HEK293 (cell line): ENCODE data around the gene PPP1R8.

ENCODE experiments used
- CTCF ChIA-PET: fragments of 350-600 bp; formaldehyde crosslinking; extraction: SDS; loops from one replicate; lab custom pipeline; 2021; ENCODE audit warnings: antibody characterized with exemption; lab: Yijun Ruan, JAX
- POLR2A ChIA-PET: fragments of 300-600 bp; formaldehyde crosslinking; extraction: SDS; loops from one replicate; lab custom pipeline; 2020; ENCODE audit warnings: antibody characterized with exemption, inconsistent platforms; lab: Yijun Ruan, JAX
- H3K27ac ChIP-seq: fragments of 200-500 bp; sonication (Bioruptor generic); 2 replicates; pipeline ENCODE4 v1.5.1; 2014; ENCODE audit warnings: low read depth, low read length, control low read depth, inconsistent platforms; ENCODE audit errors: extremely low read depth
- H3K36me3 ChIP-seq, 2 experiments: fragments of 200-500 bp in 1 of 2; sonication (Bioruptor generic) in 1 of 2; 1 replicate in 1 of 2; 2 replicates in 1 of 2; pipeline ENCODE4 v1.5.1; 2014 to 2017; ENCODE audit warnings: inconsistent platforms in 2 of 2, low read length in 2 of 2; ENCODE audit not compliant: control insufficient read depth in 2 of 2, insufficient read depth in 1 of 2
- H3K4me1 ChIP-seq: fragments of 200-500 bp; sonication (Bioruptor generic); 2 replicates; pipeline ENCODE4 v1.5.1; 2014; ENCODE audit warnings: mild to moderate bottlenecking, low read length, inconsistent platforms; ENCODE audit not compliant: control insufficient read depth, insufficient read depth
- H3K4me3 ChIP-seq: 2 replicates; pipeline ENCODE4 v1.5.1; 2011; ENCODE audit warnings: low read depth, mild to moderate bottlenecking, control low read depth, low read length, moderate library complexity
- H3K9me3 ChIP-seq: fragments of 200-500 bp; sonication (Bioruptor generic); 2 replicates; pipeline ENCODE4 v1.5.1; 2014; ENCODE audit warnings: low read depth, low read length, inconsistent platforms; ENCODE audit not compliant: control insufficient read depth, insufficient read depth
- MEIS1 ChIP-seq: sonication (generic); formaldehyde crosslinking; IDR thresholded peaks from 2 replicates; pipeline ENCODE4 v1.8.1; 2022; ENCODE audit warnings: missing genetic modification reagents, mild to moderate bottlenecking, borderline replicate concordance
- PRDM1 ChIP-seq: fragments of 450-650 bp; formaldehyde crosslinking; IDR thresholded peaks from 2 replicates; pipeline ENCODE4; 2016; ENCODE audit warnings: missing biosample characterization, missing genetic modification characterization
- PRDM10 ChIP-seq: fragments of 450-650 bp; formaldehyde crosslinking; IDR thresholded peaks from 2 replicates; pipeline ENCODE4 v1.5.1; 2016; ENCODE audit warnings: missing biosample characterization, missing genetic modification characterization
- REST ChIP-seq: fragments of 450-650 bp; formaldehyde crosslinking; IDR thresholded peaks from 2 replicates; pipeline ENCODE4 v1.5.1; 2016; ENCODE audit warnings: missing biosample characterization, missing genetic modification characterization
- SCRT2 ChIP-seq: fragments of 450-650 bp; formaldehyde crosslinking; IDR thresholded peaks from 2 replicates; pipeline ENCODE4 v1.5.1; 2016; ENCODE audit warnings: missing biosample characterization, missing genetic modification characterization
- WT1 ChIP-seq: fragments of 450-650 bp; formaldehyde crosslinking; IDR thresholded peaks from 2 replicates; pipeline ENCODE4 v1.5.1; 2016; ENCODE audit warnings: missing biosample characterization, missing genetic modification characterization
- ZNF239 ChIP-seq: fragments of 450-650 bp; formaldehyde crosslinking; IDR thresholded peaks from 2 replicates; pipeline ENCODE4 v1.5.1; 2016; ENCODE audit warnings: missing biosample characterization, missing genetic modification characterization
- ZNF366 ChIP-seq: fragments of 450-650 bp; formaldehyde crosslinking; conservative IDR thresholded peaks from 2 replicates; pipeline ENCODE4 v1.5.1; 2016; ENCODE audit warnings: missing biosample characterization, missing genetic modification characterization
- ZNF555 ChIP-seq: fragments of 450-650 bp; formaldehyde crosslinking; conservative IDR thresholded peaks from 2 replicates; pipeline ENCODE4 v1.5.1; 2017; ENCODE audit warnings: missing biosample characterization, mild to moderate bottlenecking, missing genetic modification characterization, inconsistent platforms
- ZNF610 ChIP-seq: fragments of 450-650 bp; formaldehyde crosslinking; IDR thresholded peaks from 2 replicates; pipeline ENCODE4 v1.5.1; 2016; ENCODE audit warnings: missing biosample characterization, missing genetic modification characterization, borderline replicate concordance
- ZNF639 ChIP-seq: fragments of 450-650 bp; formaldehyde crosslinking; IDR thresholded peaks from 2 replicates; pipeline ENCODE4 v1.5.1; 2016; ENCODE audit warnings: missing biosample characterization, missing genetic modification characterization
- ZNF677 ChIP-seq: fragments of 450-650 bp; IDR thresholded peaks from 2 replicates; pipeline ENCODE4 v1.5.0; 2018; ENCODE audit warnings: missing biosample characterization, mild to moderate bottlenecking, missing genetic modification characterization, moderate library complexity
- ZNF777 ChIP-seq: fragments of 450-650 bp; formaldehyde crosslinking; IDR thresholded peaks from 2 replicates; pipeline ENCODE4 v1.5.1; 2017; ENCODE audit warnings: missing biosample characterization, missing genetic modification characterization, borderline replicate concordance
- ZSCAN16 ChIP-seq: fragments of 450-650 bp; formaldehyde crosslinking; IDR thresholded peaks from 2 replicates; pipeline ENCODE4 v1.5.1; 2016; ENCODE audit warnings: missing biosample characterization, missing genetic modification characterization
- TF ChIP-seq, protein P1 (sequence below): fragments of 450-650 bp; formaldehyde crosslinking; IDR thresholded peaks from 2 replicates; pipeline ENCODE4 v1.5.1; 2017; ENCODE audit warnings: missing biosample characterization, missing genetic modification characterization
- TF ChIP-seq, protein P2 (sequence below): fragments of 450-650 bp; formaldehyde crosslinking; IDR thresholded peaks from 2 replicates; pipeline ENCODE4 v1.5.1; 2017; ENCODE audit warnings: missing biosample characterization, mild to moderate bottlenecking, missing genetic modification characterization, moderate library complexity
- TF ChIP-seq, protein P3 (sequence below): fragments of 450-650 bp; formaldehyde crosslinking; IDR thresholded peaks from 2 replicates; pipeline ENCODE4 v1.5.0; 2017; ENCODE audit warnings: missing biosample characterization, missing genetic modification characterization, borderline replicate concordance

Gene PPP1R8

GRCh38 chr1:27816921-27817630, 13.5 kb upstream of the PPP1R8 start:
- Histone ChIP-seq H3K36me3 (peaks cover 15 to 64% of the 10 kb centered on the region in 2 experiments), H3K4me3 (no peak overlapping the region), H3K27ac (no peak overlapping the region), H3K4me1 (no peaks in the 10 kb centered on the region), H3K9me3 (no peaks in the 10 kb centered on the region)
- TF ChIP-seq REST (tag by site-specific recombination) (no peak), WT1 (tag by site-specific recombination) (peak; percentile 43; the same call in 1 of the 2 replicates), SCRT2 (tag by site-specific recombination) (peak; percentile 47), PRDM1 (peak; percentile 74; the same call in 1 of the 2 replicates), MEIS1 (CRISPR knock-in tag) (no peak), ZSCAN16 (tag by site-specific recombination) (no peak), ZNF366 (tag by site-specific recombination) (peak; percentile 97)
- ChIA-PET CTCF (interaction anchor here (0.9 to 1.2 kb wide), 2 partner anchors 91 to 99 kb away, joined by 3 to 5 read pairs; partner anchors contain the start of gene FAM76A), POLR2A (interaction anchor here (1.1 to 1.3 kb wide), 2 partner anchors 14 to 44 kb away, joined by 4 to 6 read pairs; partner anchors contain the start of genes PPP1R8 and STX12)

DNA sequence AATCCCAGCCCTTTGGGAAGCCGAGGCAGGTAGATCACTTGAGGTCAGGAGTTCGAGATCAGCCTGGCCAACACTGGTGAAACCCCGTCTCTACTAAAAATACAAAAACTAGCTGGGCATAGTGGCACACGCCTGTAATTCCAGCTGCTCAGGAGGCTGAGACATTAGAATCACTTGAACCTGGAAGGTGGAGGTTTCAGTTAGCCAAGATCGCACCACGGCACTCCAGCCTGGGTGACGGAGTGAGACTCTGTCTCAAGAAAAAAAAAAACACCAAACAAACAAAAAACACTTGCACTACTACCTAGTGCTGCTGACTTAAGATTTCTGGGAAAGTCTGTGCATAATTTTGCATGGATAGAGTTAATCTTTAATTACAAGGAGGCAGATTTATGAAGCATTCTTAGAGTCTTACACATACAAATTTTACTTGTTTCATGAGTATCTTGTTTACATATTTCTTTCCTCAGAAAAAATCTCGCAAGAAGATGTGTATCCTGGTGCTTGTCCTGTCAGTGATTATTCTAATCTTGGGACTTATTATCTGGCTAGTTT, 8.7 kb upstream of the PPP1R8 start:
- H3K4me3 ChIP-seq: no peak overlapping the region
- POLR2A ChIA-PET: no interaction called here
- peaks cover 8 to 57% of the 10 kb centered on the region in 2 experiments for H3K36me3 ChIP-seq
- no peaks in the 10 kb centered on the region for H3K4me1 ChIP-seq
- no peak overlapping the region for H3K27ac ChIP-seq
- no peaks in the 10 kb centered on the region for H3K9me3 ChIP-seq
- CTCF ChIA-PET: no interaction called here
- TF ChIP-seq ZNF677 (tag by site-specific recombination): no peak
- no peak for TF ChIP-seq MEIS1 (CRISPR knock-in tag)
- TF ChIP-seq, protein P1, sequence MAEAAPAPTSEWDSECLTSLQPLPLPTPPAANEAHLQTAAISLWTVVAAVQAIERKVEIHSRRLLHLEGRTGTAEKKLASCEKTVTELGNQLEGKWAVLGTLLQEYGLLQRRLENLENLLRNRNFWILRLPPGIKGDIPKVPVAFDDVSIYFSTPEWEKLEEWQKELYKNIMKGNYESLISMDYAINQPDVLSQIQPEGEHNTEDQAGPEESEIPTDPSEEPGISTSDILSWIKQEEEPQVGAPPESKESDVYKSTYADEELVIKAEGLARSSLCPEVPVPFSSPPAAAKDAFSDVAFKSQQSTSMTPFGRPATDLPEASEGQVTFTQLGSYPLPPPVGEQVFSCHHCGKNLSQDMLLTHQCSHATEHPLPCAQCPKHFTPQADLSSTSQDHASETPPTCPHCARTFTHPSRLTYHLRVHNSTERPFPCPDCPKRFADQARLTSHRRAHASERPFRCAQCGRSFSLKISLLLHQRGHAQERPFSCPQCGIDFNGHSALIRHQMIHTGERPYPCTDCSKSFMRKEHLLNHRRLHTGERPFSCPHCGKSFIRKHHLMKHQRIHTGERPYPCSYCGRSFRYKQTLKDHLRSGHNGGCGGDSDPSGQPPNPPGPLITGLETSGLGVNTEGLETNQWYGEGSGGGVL: no peak
- TF ChIP-seq PRDM10: no peak
- TF ChIP-seq ZNF555 (tag by site-specific recombination): no peak
- no peak for TF ChIP-seq ZNF639 (tag by site-specific recombination)
- TF ChIP-seq, protein P2, sequence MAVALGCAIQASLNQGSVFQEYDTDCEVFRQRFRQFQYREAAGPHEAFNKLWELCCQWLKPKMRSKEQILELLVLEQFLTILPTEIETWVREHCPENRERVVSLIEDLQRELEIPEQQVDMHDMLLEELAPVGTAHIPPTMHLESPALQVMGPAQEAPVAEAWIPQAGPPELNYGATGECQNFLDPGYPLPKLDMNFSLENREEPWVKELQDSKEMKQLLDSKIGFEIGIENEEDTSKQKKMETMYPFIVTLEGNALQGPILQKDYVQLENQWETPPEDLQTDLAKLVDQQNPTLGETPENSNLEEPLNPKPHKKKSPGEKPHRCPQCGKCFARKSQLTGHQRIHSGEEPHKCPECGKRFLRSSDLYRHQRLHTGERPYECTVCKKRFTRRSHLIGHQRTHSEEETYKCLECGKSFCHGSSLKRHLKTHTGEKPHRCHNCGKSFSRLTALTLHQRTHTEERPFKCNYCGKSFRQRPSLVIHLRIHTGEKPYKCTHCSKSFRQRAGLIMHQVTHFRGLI (tag by site-specific recombination): no peak
- TF ChIP-seq, protein P3, sequence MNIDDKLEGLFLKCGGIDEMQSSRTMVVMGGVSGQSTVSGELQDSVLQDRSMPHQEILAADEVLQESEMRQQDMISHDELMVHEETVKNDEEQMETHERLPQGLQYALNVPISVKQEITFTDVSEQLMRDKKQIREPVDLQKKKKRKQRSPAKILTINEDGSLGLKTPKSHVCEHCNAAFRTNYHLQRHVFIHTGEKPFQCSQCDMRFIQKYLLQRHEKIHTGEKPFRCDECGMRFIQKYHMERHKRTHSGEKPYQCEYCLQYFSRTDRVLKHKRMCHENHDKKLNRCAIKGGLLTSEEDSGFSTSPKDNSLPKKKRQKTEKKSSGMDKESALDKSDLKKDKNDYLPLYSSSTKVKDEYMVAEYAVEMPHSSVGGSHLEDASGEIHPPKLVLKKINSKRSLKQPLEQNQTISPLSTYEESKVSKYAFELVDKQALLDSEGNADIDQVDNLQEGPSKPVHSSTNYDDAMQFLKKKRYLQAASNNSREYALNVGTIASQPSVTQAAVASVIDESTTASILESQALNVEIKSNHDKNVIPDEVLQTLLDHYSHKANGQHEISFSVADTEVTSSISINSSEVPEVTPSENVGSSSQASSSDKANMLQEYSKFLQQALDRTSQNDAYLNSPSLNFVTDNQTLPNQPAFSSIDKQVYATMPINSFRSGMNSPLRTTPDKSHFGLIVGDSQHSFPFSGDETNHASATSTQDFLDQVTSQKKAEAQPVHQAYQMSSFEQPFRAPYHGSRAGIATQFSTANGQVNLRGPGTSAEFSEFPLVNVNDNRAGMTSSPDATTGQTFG (tag by site-specific recombination): no peak
- TF ChIP-seq ZNF239 (tag by site-specific recombination): no peak
- no peak for TF ChIP-seq ZNF610 (tag by site-specific recombination)
- TF ChIP-seq ZNF777 (tag by site-specific recombination): no peak
